GM23338 (cell line): ENCODE data around the gene SLC66A3. TPM values are rescaled to one million over a fixed set of nuclear protein-coding genes. Genes with fewer than 3 reads are reported as not detected.

ENCODE experiments used
- ATAC-seq: fragments of 200-7000 bp; cut with Tn5 transposase; 3 replicates; pipeline ENCODE4 v1.9.1; 2020
- DNase-seq: peaks from one replicate; pipeline ENCODE4 v3.0.0-alpha.2; 2015; ENCODE audit warnings: low spot score
- H2AFZ ChIP-seq: fragments of 200-600 bp; sonication (generic); 2 replicates; pipeline ENCODE4 v1.8.0; 2016; ENCODE audit warnings: antibody characterized with exemption, mild to moderate bottlenecking, moderate library complexity
- H3F3A ChIP-seq: fragments of 200-600 bp; sonication (generic); replicated peaks from 2 replicates; pipeline ENCODE4 v1.8.0; 2017; ENCODE audit warnings: antibody characterized with exemption, mixed run types, low read depth
- H3K27ac ChIP-seq: fragments of 200-600 bp; sonication (generic); 2 replicates; pipeline ENCODE4 v1.6.1; 2016; ENCODE audit warnings: low read depth
- H3K27me3 ChIP-seq: fragments of 200-600 bp; sonication (generic); 2 replicates; pipeline ENCODE4 v1.8.0; 2016; ENCODE audit warnings: mild to moderate bottlenecking, mixed run types, moderate library complexity; ENCODE audit not compliant: insufficient read depth
- H3K36me3 ChIP-seq: fragments of 200-600 bp; sonication (generic); 2 replicates; pipeline ENCODE4 v1.8.0; 2016; ENCODE audit warnings: mild to moderate bottlenecking; ENCODE audit not compliant: insufficient read depth
- H3K4me1 ChIP-seq: fragments of 200-600 bp; sonication (generic); 2 replicates; pipeline ENCODE4 v1.8.0; 2016; ENCODE audit warnings: mild to moderate bottlenecking, moderate library complexity; ENCODE audit not compliant: insufficient read depth
- H3K4me2 ChIP-seq: fragments of 200-600 bp; sonication (generic); 2 replicates; pipeline ENCODE4 v1.7.1; 2017; ENCODE audit warnings: mixed run types
- H3K4me3 ChIP-seq: fragments of 200-600 bp; sonication (generic); 2 replicates; pipeline ENCODE4 v1.6.1; 2016; ENCODE audit warnings: mixed run types
- H3K79me2 ChIP-seq: fragments of 200-600 bp; sonication (generic); replicated peaks from 2 replicates; pipeline ENCODE4 v1.8.0; 2017; ENCODE audit warnings: mild to moderate bottlenecking; ENCODE audit not compliant: insufficient read depth
- H3K9me2 ChIP-seq: fragments of 200-600 bp; sonication (generic); 2 replicates; pipeline ENCODE4 v1.8.0; 2017; ENCODE audit not compliant: insufficient read depth
- H4K20me1 ChIP-seq: fragments of 200-600 bp; sonication (generic); replicated peaks from 2 replicates; pipeline ENCODE4 v1.8.0; 2017; ENCODE audit warnings: mild to moderate bottlenecking; ENCODE audit not compliant: insufficient read depth
- H3K27ac Mint-ChIP-seq: 2 replicates; pipeline ENCODE4 v1.8.0; 2020; ENCODE audit warnings: inconsistent platforms, mild to moderate bottlenecking, moderate library complexity, mixed read lengths
- H3K27me3 Mint-ChIP-seq: 3 replicates; pipeline ENCODE4 v1.8.0; 2022; ENCODE audit warnings: low read depth, mild to moderate bottlenecking, moderate library complexity, mixed read lengths, inconsistent platforms; ENCODE audit not compliant: insufficient read depth, poor library complexity
- H3K36me3 Mint-ChIP-seq: 3 replicates; pipeline ENCODE4 v1.8.0; 2021; ENCODE audit warnings: low read depth, mild to moderate bottlenecking, inconsistent platforms, moderate library complexity, mixed read lengths
- H3K4me1 Mint-ChIP-seq: 3 replicates; pipeline ENCODE4 v1.8.0; 2020; ENCODE audit warnings: mild to moderate bottlenecking, inconsistent platforms, mixed read lengths
- H3K4me3 Mint-ChIP-seq: 3 replicates; pipeline ENCODE4 v1.8.0; 2021; ENCODE audit warnings: moderate library complexity, mild to moderate bottlenecking, inconsistent platforms, mixed read lengths
- H3K9me3 Mint-ChIP-seq: 3 replicates; pipeline ENCODE4 v1.8.0; 2020; ENCODE audit warnings: moderate library complexity, mild to moderate bottlenecking, inconsistent platforms, mixed read lengths
- CREB1 ChIP-seq: fragments of 250-450 bp; sonication (Bioruptor Pico); IDR thresholded peaks from 2 replicates; pipeline ENCODE4 v1.5.0; 2020; ENCODE audit warnings: low read depth, mild to moderate bottlenecking, moderate library complexity
- EZH2 ChIP-seq: fragments of 200-600 bp; sonication (generic); IDR thresholded peaks from one replicate; pipeline ENCODE4 v1.8.0; 2017; ENCODE audit warnings: antibody characterized with exemption, mild to moderate bottlenecking, low read depth; ENCODE audit not compliant: unreplicated experiment
- EZH2phosphoT487 ChIP-seq: fragments of 200-600 bp; sonication (generic); IDR thresholded peaks from one replicate; pipeline ENCODE4 v1.8.1; 2018; ENCODE audit warnings: antibody characterized with exemption; ENCODE audit not compliant: unreplicated experiment
- NANOG ChIP-seq: IDR thresholded peaks from 2 replicates; pipeline ENCODE4 v1.6.1; 2016; ENCODE audit warnings: antibody characterized with exemption, borderline replicate concordance
- STAT1 ChIP-seq: IDR thresholded peaks from one replicate; pipeline ENCODE4 v1.6.1; 2016; ENCODE audit warnings: antibody characterized with exemption; ENCODE audit not compliant: unreplicated experiment
- ZNF331 ChIP-seq: fragments of 250-450 bp; sonication (Bioruptor Pico); IDR thresholded peaks from 2 replicates; pipeline ENCODE4 v1.5.0; 2020; ENCODE audit warnings: low read depth, mild to moderate bottlenecking, moderate library complexity
- polyA plus RNA-seq: library from polyadenylated mRNA; unstranded; fragments of >200 nt; fragmentation: Nextera tagmentation; extraction: Ambion mirVana; gene quantifications from 2 replicates; pipeline ENCODE4 v1.2.1, GENCODE V29; 2016
- total RNA-seq: library from RNA; depleted of rRNA; stranded (reverse); fragments of >200 nt; shearing (Covaris generic); gene quantifications from 2 replicates; pipeline ENCODE4 v1.2.3, GENCODE V29; 2014
- TF ChIP-seq, protein P1 (sequence below), 2 experiments: fragments of 200-600 bp in 1 of 2; sonication (generic) in 1 of 2; conservative IDR thresholded peaks; 2 replicates each; pipeline versions ENCODE4 v1.5.1 to v1.6.1; 2016 to 2017; ENCODE audit warnings: antibody characterized with exemption in 2 of 2, low read depth in 2 of 2, mild to moderate bottlenecking in 2 of 2, moderate library complexity in 1 of 2
- TF ChIP-seq, protein P2 (sequence below): fragments of 250-450 bp; sonication (Bioruptor Pico); IDR thresholded peaks from 2 replicates; pipeline ENCODE4 v1.5.0; 2020; ENCODE audit warnings: mild to moderate bottlenecking, moderate library complexity
- TF ChIP-seq, protein P3 (sequence below): IDR thresholded peaks from one replicate; pipeline ENCODE4 v1.6.1; 2018; ENCODE audit warnings: antibody characterized with exemption; ENCODE audit not compliant: unreplicated experiment
- TF ChIP-seq, protein P4 (sequence below): IDR thresholded peaks from 2 replicates; pipeline ENCODE4 v1.6.1; 2016; ENCODE audit warnings: antibody characterized with exemption

Gene SLC66A3
- total and polyA plus RNA-seq, 2 experiments from 2014 or later, result 13.7 to 18.4 TPM

DNA sequence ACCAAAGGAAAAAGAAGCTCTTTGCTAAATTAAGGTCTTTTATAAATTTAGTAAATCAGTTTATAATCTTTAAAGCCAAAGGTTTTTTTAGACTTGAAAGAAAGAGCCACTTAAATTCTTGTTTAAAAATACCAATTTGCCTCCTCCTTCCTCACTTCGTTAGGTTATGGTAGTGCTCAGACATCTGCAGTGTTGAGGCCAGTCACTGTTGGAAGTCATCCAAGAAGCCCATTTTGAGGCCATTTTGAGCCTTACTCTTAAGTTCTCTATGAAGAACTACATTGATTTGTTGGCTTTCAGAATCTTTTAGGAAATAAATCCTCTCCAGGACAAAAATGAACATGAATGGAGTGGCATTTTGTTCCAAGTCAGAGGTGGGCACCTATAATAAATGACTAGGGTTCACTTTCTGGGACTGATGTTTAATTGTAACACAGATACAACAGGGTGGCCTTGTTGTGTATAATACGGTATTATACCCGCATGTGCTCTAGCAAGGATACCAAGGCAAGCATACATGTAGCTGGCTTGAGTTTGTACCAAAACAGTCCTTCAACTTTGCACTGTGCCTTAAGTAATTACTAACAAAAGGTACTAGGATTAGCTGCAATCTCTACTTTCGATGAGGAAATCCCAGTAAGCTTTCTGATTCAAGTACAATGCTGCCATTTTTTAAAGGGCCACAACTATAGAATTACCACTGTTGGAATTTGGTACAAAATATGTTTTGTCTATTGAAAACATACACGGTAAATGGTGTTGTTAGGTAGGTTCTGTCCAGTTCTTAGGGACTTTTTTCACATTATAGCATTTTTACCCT is 22.8 kb downstream of the SLC66A3 start (continued):
- TF ChIP-seq, protein P1, sequence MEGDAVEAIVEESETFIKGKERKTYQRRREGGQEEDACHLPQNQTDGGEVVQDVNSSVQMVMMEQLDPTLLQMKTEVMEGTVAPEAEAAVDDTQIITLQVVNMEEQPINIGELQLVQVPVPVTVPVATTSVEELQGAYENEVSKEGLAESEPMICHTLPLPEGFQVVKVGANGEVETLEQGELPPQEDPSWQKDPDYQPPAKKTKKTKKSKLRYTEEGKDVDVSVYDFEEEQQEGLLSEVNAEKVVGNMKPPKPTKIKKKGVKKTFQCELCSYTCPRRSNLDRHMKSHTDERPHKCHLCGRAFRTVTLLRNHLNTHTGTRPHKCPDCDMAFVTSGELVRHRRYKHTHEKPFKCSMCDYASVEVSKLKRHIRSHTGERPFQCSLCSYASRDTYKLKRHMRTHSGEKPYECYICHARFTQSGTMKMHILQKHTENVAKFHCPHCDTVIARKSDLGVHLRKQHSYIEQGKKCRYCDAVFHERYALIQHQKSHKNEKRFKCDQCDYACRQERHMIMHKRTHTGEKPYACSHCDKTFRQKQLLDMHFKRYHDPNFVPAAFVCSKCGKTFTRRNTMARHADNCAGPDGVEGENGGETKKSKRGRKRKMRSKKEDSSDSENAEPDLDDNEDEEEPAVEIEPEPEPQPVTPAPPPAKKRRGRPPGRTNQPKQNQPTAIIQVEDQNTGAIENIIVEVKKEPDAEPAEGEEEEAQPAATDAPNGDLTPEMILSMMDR (conservative IDR thresholded peaks at IDR 0.05; ENCODE audit: low read depth in 2 of 2), result no peak
- no peak for TF ChIP-seq STAT1
- no peak for TF ChIP-seq NANOG
- TF ChIP-seq EZH2phosphoT487, result no peak
- TF ChIP-seq EZH2, result no peak

DNA sequence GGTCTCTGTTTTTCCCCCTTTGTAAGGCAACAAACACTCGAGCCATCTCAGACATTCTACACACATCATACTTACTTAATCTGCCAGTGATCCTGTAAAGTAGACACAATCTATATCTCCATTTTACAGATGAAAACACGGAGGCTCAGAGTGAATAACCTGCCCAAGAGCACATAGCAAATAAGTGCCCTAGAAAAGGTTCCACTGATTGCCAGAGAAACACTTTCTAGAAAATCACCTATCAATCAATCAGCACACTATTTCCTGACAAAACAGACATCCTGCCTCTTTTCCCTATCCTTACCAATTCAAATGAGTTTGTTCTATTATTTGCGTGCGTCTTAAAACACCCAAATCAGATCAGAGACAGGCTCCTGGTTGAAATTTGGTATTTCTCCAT is 23.9 kb downstream of the SLC66A3 start:
- H3K4me2 ChIP-seq, result no peak overlapping the region
- no peaks in the 10 kb centered on the region for H3K4me1 ChIP-seq
- H3K27me3 ChIP-seq, result no peaks in the 10 kb centered on the region
- H3K9me3 Mint-ChIP-seq, result no peaks in the 10 kb centered on the region
- no peak overlapping the region for H2AFZ ChIP-seq
- H3K36me3 ChIP-seq, result 0 out of 2 replicates have a peak, but pooled peaks cover 7% of the 10 kb centered on the region
- no peaks in the 10 kb centered on the region for H3K27me3 Mint-ChIP-seq
- no peak for DNase-seq
- no peak overlapping the region for H3K4me3 Mint-ChIP-seq
- no peaks in the 10 kb centered on the region for H4K20me1 ChIP-seq
- peaks cover 4% of the 10 kb centered on the region; the same call in 2 of the 3 replicates for H3K4me1 Mint-ChIP-seq
- no peaks in the 10 kb centered on the region for H3F3A ChIP-seq
- H3K27ac Mint-ChIP-seq, result no peak overlapping the region
- no peak overlapping the region for H3K27ac ChIP-seq
- H3K79me2 ChIP-seq, result no peaks in the 10 kb centered on the region
- no peaks in the 10 kb centered on the region for H3K9me2 ChIP-seq
- ATAC-seq, result no peak
- no peaks in the 10 kb centered on the region; the same call in 2 of the 3 replicates for H3K36me3 Mint-ChIP-seq
- no peak overlapping the region for H3K4me3 ChIP-seq
- no peak for TF ChIP-seq EZH2phosphoT487
- TF ChIP-seq, protein P2, sequence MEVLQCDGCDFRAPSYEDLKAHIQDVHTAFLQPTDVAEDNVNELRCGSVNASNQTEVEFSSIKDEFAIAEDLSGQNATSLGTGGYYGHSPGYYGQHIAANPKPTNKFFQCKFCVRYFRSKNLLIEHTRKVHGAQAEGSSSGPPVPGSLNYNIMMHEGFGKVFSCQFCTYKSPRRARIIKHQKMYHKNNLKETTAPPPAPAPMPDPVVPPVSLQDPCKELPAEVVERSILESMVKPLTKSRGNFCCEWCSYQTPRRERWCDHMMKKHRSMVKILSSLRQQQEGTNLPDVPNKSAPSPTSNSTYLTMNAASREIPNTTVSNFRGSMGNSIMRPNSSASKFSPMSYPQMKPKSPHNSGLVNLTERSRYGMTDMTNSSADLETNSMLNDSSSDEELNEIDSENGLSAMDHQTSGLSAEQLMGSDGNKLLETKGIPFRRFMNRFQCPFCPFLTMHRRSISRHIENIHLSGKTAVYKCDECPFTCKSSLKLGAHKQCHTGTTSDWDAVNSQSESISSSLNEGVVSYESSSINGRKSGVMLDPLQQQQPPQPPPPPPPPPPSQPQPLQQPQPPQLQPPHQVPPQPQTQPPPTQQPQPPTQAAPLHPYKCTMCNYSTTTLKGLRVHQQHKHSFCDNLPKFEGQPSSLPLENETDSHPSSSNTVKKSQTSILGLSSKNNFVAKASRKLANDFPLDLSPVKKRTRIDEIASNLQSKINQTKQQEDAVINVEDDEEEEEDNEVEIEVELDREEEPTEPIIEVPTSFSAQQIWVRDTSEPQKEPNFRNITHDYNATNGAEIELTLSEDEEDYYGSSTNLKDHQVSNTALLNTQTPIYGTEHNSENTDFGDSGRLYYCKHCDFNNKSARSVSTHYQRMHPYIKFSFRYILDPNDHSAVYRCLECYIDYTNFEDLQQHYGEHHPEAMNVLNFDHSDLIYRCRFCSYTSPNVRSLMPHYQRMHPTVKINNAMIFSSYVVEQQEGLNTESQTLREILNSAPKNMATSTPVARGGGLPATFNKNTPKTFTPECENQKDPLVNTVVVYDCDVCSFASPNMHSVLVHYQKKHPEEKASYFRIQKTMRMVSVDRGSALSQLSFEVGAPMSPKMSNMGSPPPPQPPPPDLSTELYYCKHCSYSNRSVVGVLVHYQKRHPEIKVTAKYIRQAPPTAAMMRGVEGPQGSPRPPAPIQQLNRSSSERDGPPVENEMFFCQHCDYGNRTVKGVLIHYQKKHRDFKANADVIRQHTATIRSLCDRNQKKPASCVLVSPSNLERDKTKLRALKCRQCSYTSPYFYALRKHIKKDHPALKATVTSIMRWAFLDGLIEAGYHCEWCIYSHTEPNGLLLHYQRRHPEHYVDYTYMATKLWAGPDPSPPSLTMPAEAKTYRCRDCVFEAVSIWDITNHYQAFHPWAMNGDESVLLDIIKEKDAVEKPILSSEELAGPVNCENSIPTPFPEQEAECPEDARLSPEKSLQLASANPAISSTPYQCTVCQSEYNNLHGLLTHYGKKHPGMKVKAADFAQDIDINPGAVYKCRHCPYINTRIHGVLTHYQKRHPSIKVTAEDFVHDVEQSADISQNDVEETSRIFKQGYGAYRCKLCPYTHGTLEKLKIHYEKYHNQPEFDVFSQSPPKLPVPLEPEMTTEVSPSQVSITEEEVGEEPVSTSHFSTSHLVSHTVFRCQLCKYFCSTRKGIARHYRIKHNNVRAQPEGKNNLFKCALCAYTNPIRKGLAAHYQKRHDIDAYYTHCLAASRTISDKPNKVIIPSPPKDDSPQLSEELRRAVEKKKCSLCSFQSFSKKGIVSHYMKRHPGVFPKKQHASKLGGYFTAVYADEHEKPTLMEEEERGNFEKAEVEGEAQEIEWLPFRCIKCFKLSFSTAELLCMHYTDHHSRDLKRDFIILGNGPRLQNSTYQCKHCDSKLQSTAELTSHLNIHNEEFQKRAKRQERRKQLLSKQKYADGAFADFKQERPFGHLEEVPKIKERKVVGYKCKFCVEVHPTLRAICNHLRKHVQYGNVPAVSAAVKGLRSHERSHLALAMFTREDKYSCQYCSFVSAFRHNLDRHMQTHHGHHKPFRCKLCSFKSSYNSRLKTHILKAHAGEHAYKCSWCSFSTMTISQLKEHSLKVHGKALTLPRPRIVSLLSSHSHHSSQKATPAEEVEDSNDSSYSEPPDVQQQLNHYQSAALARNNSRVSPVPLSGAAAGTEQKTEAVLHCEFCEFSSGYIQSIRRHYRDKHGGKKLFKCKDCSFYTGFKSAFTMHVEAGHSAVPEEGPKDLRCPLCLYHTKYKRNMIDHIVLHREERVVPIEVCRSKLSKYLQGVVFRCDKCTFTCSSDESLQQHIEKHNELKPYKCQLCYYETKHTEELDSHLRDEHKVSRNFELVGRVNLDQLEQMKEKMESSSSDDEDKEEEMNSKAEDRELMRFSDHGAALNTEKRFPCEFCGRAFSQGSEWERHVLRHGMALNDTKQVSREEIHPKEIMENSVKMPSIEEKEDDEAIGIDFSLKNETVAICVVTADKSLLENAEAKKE, result no peak
- TF ChIP-seq ZNF331 (CRISPR knock-in tag), result no peak
- TF ChIP-seq, protein P3, sequence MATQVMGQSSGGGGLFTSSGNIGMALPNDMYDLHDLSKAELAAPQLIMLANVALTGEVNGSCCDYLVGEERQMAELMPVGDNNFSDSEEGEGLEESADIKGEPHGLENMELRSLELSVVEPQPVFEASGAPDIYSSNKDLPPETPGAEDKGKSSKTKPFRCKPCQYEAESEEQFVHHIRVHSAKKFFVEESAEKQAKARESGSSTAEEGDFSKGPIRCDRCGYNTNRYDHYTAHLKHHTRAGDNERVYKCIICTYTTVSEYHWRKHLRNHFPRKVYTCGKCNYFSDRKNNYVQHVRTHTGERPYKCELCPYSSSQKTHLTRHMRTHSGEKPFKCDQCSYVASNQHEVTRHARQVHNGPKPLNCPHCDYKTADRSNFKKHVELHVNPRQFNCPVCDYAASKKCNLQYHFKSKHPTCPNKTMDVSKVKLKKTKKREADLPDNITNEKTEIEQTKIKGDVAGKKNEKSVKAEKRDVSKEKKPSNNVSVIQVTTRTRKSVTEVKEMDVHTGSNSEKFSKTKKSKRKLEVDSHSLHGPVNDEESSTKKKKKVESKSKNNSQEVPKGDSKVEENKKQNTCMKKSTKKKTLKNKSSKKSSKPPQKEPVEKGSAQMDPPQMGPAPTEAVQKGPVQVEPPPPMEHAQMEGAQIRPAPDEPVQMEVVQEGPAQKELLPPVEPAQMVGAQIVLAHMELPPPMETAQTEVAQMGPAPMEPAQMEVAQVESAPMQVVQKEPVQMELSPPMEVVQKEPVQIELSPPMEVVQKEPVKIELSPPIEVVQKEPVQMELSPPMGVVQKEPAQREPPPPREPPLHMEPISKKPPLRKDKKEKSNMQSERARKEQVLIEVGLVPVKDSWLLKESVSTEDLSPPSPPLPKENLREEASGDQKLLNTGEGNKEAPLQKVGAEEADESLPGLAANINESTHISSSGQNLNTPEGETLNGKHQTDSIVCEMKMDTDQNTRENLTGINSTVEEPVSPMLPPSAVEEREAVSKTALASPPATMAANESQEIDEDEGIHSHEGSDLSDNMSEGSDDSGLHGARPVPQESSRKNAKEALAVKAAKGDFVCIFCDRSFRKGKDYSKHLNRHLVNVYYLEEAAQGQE, result no peak
- TF ChIP-seq, protein P4, sequence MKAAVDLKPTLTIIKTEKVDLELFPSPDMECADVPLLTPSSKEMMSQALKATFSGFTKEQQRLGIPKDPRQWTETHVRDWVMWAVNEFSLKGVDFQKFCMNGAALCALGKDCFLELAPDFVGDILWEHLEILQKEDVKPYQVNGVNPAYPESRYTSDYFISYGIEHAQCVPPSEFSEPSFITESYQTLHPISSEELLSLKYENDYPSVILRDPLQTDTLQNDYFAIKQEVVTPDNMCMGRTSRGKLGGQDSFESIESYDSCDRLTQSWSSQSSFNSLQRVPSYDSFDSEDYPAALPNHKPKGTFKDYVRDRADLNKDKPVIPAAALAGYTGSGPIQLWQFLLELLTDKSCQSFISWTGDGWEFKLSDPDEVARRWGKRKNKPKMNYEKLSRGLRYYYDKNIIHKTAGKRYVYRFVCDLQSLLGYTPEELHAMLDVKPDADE, result no peak
- TF ChIP-seq NANOG, result no peak
- no peak for TF ChIP-seq CREB1 (CRISPR knock-in tag)
